Measurements from ENCODE around the gene CTRB2. TPM values are rescaled to one million over a fixed set of nuclear protein-coding genes. Genes with fewer than 3 reads are reported as not detected.

CTRB2 gene
- polyA plus RNA-seq, 1 donor from 2014 or later: not detected

Other genes with a start within 250 kb of the CTRB2 start
- 9.2 TPM for gene WDR59, start 222.0 kb downstream of the CTRB2 start, polyA plus RNA-seq
- not detected for gene ZNRF1, start 208.1 kb downstream of the CTRB2 start, polyA plus RNA-seq
- gene LDHD, start 90.4 kb downstream of the CTRB2 start, polyA plus RNA-seq: not detected
- gene ZFP1, start 58.6 kb downstream of the CTRB2 start, polyA plus RNA-seq: 12.9 TPM
- not detected for gene CTRB1, start 11.8 kb upstream of the CTRB2 start, polyA plus RNA-seq
- gene BCAR1, start 44.5 kb upstream of the CTRB2 start, polyA plus RNA-seq: not detected
- 31.5 TPM for gene CFDP1, start 226.3 kb upstream of the CTRB2 start, polyA plus RNA-seq